NCI-H748 treated with DMSO at 0.1 percent for 48 hours (cell line): ENCODE results near the gene RPS26.
"Not testable (repeated sequence)": the region's sequence is repeated elsewhere in the genome, so short reads cannot be mapped to it uniquely, and the experiment has no call there.

Source experiments
- DNase-seq: peaks from one replicate; lab custom pipeline; 2025; lab: John Stamatoyannopoulos, UW

Gene RPS26

GRCh38 chr12:56021889-56022497 lies 19.7 kb upstream of the RPS26 start:
- no peak for DNase-seq

- DNase-seq: no peak
Observed at GRCh38 chr12:56028511-56029165, 13.1 kb upstream of the RPS26 start.

DNA sequence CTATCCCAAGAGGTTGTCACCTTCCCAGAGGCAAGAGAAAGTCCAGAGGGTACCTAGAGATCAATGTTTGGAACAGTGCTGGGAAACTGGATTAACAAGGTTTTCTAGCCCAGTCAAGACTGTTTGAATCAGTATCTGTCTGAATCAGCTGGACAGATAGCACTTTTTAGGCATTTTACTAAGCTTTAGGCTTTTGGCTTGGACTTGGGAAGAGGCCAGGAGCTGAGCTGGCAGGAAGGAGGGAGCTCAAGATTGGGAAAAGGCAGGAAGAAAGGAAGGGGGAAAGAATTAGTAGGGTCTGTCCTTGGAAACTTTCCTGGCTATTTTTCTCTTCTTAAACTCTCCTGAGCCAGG lies 12.6 kb upstream of the RPS26 start:
- DNase-seq: no peak

DNA sequence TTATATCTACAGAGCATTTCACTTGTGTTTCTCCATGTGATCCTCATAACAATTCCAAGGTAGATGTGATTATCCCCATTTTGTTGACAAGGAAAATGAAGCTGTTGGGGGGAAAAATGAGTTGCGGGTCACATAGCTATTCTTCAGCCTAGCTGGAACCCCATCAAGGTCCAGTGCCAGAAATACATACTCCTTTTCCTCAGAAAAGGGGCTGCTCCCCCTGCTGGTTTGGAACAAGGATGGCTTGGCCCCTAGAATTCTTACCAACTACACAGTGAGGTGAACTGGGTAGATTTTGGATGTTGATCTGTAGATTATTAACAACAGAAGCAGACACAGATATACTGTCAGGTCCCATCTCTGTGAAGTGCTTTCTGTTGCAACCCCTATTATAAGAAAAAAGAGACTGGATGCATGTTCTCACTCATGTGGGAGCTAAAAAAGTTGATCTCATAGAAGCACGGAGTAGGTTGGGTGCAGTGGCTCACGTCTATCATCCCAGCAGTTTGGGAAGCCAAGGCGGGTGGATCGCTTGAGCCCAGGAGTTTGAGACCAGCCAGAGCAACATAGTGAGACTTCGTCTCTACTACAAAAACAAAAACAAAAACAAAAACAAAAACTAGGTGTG lies 11.9 kb upstream of the RPS26 start:
- DNase-seq: peak; percentile 10

DNA sequence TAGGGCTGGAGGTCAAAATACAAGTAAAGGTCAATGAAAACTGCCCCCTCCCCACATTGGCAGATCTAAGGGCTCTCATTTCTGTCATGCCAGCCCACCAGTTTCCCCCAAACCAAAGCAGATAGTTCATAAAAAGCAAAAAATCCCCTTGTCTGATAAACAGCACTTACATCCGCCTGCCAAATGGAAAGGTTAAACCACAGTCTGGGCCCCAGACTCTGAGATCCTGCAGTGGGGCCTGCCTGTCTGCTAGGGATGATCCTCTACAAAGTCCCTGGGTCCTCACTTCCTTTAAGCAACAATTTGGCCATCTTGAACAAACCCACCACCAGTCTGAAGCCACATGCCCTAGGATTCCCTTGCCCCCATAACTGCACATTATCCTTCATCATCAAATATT lies 9.7 kb upstream of the RPS26 start:
- DNase-seq: no peak

DNA sequence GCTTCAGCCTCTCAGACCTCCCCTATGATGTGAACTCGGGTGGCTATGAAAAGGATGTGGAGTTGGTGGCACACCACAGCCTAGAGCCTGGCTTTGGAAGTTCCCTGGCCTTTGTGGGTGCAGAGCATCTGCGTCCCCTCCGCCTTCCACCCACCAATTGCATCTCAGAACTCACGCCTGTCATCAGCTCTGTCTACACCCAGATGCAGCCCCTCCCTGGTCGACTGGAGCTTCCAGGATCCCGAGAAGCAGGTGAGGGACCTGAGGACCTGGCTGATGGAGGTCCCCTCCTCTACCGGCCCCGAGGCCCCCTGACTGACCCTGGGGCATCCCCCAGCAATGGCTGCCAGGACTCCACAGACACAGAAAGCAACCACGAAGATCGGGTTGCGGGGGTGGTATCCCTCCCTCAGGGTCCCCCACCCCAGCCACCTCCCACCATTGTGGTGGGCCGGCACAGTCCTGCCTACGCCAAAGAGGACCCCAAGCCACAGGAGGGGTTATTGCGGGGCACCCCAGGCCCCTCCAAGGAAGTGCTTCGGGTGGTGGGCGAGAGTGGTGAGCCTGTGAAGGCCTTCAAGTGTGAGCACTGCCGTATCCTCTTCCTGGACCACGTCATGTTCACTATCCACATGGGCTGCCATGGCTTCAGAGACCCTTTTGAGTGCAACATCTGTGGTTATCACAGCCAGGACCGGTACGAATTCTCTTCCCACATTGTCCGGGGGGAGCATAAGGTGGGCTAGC lies 7.0 kb upstream of the RPS26 start:
- no peak for DNase-seq

DNA sequence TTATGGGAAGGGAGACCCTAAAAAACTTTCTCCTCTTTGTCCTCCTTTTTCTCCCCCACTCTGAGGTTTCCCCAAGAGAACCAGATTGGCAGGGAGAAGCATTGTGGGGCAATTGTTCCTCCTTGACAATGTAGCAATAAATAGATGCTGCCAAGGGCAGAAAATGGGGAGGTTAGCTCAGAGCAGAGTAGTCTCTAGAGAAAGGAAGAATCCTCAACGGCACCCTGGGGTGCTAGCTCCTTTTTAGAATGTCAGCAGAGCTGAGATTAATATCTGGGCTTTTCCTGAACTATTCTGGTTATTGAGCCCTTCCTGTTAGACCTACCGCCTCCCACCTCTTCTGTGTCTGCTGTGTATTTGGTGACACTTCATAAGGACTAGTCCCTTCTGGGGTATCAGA lies 4.6 kb upstream of the RPS26 start:
- DNase-seq: no peak

GRCh38 chr12:56038022-56038655 lies 3.6 kb upstream of the RPS26 start:
- DNase-seq: no peak

DNA sequence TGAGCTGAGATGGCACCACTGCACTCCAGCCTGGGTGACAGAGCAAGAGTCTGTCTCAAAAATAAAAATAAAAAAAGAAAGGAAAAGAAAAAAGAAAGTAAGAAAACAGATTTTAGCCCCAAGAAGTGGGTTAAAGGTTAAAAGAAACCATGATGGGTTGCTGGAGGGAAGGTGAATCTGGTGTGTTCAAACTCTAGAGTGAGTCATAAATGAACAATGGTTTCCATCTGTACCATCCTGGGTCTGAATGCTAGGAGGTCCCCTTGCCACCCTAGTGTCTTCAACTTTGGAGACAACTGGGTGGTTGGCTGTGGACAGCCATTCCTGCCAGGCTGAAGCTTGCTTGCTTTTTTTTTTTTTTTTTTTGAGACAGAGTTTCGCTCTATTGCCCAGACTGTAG lies 1.6 kb upstream of the RPS26 start:
- no peak for DNase-seq

- no peak for DNase-seq
Observed at GRCh38 chr12:56040963-56041551, 661 bp upstream of the RPS26 start.

GRCh38 chr12:56042430-56042813 lies 704 bp downstream of the RPS26 start:
- DNase-seq: not testable (repeated sequence)

DNA sequence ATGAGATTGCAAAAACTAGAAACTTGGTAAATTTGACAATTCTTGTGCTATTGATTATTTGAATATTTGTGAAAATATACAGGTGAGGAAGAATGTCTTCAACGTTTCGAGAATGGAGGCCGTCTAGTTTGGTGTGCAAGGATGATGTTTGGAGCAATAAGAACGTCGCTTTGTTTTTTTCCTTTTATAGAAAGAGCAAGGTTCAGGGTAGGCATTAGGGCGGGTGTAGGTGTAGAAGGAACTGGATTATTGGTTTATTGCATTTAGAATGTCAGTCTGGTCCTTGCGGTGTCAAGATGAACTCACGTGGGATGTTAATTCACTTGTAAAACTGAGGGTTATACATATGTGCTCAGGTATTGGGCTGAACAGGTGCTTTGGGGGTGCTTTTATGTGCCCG lies 1.1 kb downstream of the RPS26 start:
- DNase-seq: no peak

DNA sequence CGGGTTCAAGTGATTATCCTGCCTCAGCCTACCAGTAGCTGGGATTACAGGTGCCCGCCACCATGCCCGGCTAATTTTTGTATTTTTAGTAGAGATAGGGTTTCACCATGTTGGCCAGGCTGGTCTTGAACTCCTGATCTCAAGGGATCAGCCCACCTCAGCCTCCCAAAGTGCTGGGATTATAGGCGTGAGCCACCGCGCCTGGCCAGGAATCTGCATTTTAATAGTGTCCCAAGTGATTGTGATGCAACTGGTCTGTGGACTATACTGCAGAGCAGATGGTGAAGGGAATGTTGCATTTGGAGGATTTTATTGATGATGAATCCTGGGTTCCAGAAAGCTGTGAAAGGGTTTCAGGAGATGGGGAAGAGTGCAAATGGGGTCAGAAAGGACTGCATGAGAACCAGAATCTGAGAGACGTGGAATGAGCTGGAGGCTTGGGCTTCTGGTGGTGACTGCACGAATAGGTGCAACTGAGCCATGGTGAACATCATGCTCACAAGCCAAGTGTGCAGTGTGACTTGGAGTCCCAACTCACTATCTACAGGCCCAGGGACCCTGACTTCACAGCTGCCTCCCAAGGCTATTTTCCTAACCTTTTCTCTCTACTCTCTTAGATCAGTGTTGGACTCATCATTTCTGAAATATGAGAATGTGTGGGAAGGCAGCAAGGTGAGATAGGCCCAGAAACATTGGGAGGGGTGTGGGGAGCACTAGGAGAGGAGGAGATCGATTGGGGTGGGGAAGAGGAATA lies 4.5 kb downstream of the RPS26 start:
- no peak for DNase-seq

- no peak for DNase-seq
Observed at GRCh38 chr12:56053407-56053893, 11.7 kb downstream of the RPS26 start.

- DNase-seq: not testable (repeated sequence)
Observed at GRCh38 chr12:56059964-56060363, 18.2 kb downstream of the RPS26 start.

DNA sequence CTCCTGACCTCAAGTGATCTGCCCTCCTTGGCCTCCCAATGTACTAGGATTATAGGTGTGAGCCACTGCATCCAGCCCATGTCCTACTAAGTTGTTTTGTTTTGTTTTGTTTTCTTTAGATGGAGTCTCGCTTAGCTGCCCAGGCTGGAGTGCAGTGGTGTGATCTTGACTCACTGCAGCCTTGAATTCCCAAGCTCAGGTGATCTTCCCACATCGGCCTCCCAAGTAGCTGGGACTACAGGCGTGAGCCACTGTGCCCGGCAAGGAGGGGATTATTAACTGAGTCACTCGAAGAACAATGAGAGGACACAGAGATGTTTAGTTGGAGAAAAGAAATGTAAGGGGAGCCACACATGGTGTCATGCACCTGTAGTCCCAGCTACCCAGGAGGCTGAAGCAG lies 20.3 kb downstream of the RPS26 start:
- no peak for DNase-seq

GRCh38 chr12:56062996-56063395 lies 21.3 kb downstream of the RPS26 start:
- no peak for DNase-seq

DNA sequence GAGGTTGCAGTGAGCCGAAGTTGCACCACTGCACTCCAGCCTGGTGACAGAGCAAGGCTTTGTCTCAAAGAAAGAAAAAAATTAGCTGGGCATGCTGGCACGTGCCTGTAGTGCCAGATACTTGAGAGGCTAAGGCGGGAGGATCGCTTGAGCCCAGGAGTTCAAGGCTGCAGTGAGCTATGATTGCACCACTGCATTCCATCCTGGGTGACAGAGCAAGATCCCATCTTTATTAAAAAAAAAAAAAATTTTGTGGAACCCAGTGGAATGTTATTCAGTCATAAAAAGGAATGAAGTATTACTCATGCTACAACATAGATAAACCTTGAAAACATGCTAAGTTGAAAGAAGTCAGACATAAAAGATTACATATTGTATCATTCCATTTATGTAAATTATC lies 29.9 kb downstream of the RPS26 start:
- no peak for DNase-seq

DNA sequence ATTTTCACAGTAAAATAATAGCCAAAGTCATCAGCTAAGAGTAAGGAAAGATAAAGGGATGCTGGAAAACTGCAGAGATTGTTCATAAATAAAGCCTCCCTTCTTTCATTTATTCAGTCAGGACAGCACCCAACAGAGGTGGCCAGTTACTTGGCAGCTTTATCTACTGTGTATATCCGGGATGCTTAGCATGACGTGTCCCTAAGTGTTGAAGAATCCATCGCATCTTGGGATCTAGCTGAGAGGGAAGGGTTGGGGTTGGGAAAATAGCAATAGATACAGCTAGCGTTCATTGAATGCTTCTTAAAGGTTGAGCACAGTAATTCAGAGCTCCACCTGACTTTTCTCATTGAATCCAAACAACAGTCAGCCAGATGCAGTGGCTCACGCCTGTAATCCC lies 32.7 kb downstream of the RPS26 start:
- DNase-seq: no peak

GRCh38 chr12:56077966-56078365 lies 36.2 kb downstream of the RPS26 start:
- not testable (repeated sequence) for DNase-seq

DNA sequence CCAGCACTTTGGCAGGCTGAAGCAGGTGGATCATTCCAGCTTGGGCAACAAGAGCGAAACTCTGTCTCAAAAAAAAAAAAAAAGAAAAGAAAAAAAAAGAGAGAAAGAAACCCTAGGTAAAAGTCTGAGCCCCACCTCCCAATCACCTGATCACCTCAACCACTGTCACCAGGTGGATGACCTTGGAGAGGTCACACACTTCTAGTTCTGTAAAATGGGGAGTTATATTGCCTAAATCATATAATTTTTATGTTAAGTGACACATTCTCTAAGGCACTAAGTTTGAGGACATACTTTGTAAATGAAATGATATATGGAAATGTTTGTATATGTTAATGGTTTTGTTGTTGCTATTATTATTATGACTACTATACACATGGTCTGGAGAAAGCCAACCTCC lies 36.7 kb downstream of the RPS26 start:
- no peak for DNase-seq
